BE2C (cell line): ENCODE results near the gene SAP30L.

Experiments used
- DNase-seq: peaks from one replicate; pipeline ENCODE4 v3.0.0-alpha.2; 2020
- H3K27me3 ChIP-seq: fragments of 250-450 bp; sonication (Bioruptor Pico); 2 replicates; pipeline ENCODE4 v1.5.1; 2020; ENCODE audit warnings: mild to moderate bottlenecking
- H3K36me3 ChIP-seq: fragments of 250-450 bp; sonication (Bioruptor Pico); 2 replicates; pipeline ENCODE4 v1.5.1; 2020; ENCODE audit warnings: mild to moderate bottlenecking
- H3K4me1 ChIP-seq: fragments of 250-450 bp; sonication (Bioruptor Pico); 2 replicates; pipeline ENCODE4 v1.5.1; 2020
- H3K4me3 ChIP-seq: 2 replicates; pipeline ENCODE4 v1.5.1; 2011; ENCODE audit warnings: low read depth, low read length
- H3K9me3 ChIP-seq: fragments of 250-450 bp; sonication (Bioruptor Pico); 2 replicates; pipeline ENCODE4 v1.5.1; 2020
- CTCF ChIP-seq: IDR thresholded peaks from 2 replicates; pipeline ENCODE4 v1.5.1; 2012; ENCODE audit warnings: mild to moderate bottlenecking, low read depth, low read length

Gene SAP30L

GRCh38 chr5:154506716-154507080 lies 60.9 kb downstream of the SAP30L start:
- Histone ChIP-seq H3K4me3 (no peak overlapping the region), H3K9me3 (no peaks in the 10 kb centered on the region), H3K4me1 (peaks cover 20% of the 10 kb centered on the region), H3K27me3 (no peaks in the 10 kb centered on the region), H3K36me3 (no peaks in the 10 kb centered on the region)
- DNase-seq: no peak
- TF ChIP-seq CTCF: no peak

DNA sequence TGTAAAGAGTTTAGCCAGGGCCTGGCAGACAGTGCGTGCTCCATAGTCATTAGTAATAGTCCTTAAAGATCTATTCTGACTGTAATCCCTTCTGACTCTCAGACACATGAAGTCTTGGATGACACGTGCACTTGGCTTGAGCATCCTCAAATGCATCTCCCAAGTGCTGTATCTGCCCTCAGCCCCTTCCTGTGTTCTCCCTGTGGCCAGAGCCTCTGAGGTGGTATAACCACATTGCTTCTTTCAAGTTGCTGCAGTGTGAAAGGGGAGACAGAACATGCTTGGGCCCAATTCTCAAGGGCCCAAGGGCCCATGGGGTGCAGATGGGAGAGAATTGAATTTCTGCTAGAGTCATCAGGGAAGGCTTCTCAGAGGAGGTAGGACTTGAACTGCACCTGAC lies 62.3 kb downstream of the SAP30L start:
- Histone ChIP-seq H3K4me3 (no peak overlapping the region), H3K4me1 (peaks cover 24% of the 10 kb centered on the region), H3K9me3 (no peaks in the 10 kb centered on the region), H3K36me3 (no peaks in the 10 kb centered on the region), H3K27me3 (no peaks in the 10 kb centered on the region)
- no peak for TF ChIP-seq CTCF
- no peak for DNase-seq

GRCh38 chr5:154509784-154510555 lies 64.2 kb downstream of the SAP30L start:
- Histone ChIP-seq H3K36me3 (no peaks in the 10 kb centered on the region), H3K9me3 (no peaks in the 10 kb centered on the region), H3K4me1 (peaks cover 24% of the 10 kb centered on the region), H3K4me3 (no peak overlapping the region), H3K27me3 (no peaks in the 10 kb centered on the region)
- TF ChIP-seq CTCF: no peak
- DNase-seq: no peak
